Thyroid gland (tissue), 4 donors: Measurements from ENCODE around the gene PLK5.

Experiments
- CTCF ChIP-seq, 6 experiments: fragments of 200-600 bp in 3 of 6; fragments of 450-650 bp in 3 of 6; sonication (generic) in 3 of 6; IDR thresholded peaks; one replicate each; pipeline ENCODE4 v1.5.1; 2016 to 2019; ENCODE audit warnings: antibody characterized with exemption in 6 of 6, mild to moderate bottlenecking in 2 of 6, inconsistent platforms in 1 of 6, moderate library complexity in 1 of 6
- POLR2A ChIP-seq, 2 donors: fragments of 450-650 bp; IDR thresholded peaks; one replicate each; pipeline ENCODE4 v1.6.1; 2017; ENCODE audit warnings: antibody characterized with exemption in 2 of 2, mild to moderate bottlenecking in 2 of 2, moderate library complexity in 1 of 2

- TF ChIP-seq CTCF (IDR thresholded peaks at IDR 0.05): no peak
- no peak for TF ChIP-seq POLR2A (IDR thresholded peaks at IDR 0.05)
Observed at GRCh38 chr19:1491849-1492170, 32.1 kb upstream of the PLK5 start.
